Stimulated activated CD8-positive, alpha-beta memory T cell treated with anti-CD3 and anti-CD28 coated beads, Interleukin-12 subunit alpha, Interleukin-12 subunit beta, amount 100 ng/mL, for 24 hours (primary cell): Measurements from ENCODE around the gene RASGRF2.
A peak's percentile ranks its signal among the peaks of the same experiment; 100 is the strongest.

ENCODE experiments used
- DNase-seq: peaks from one replicate; pipeline ENCODE4 v3.0.0-alpha.2; 2020; ENCODE audit errors: extremely low read depth

RASGRF2 gene

GRCh38 chr5:81169924-81170323 lies 209.8 kb downstream of the RASGRF2 start:
- DNase-seq: no peak

GRCh38 chr5:81171769-81172168 lies 211.6 kb downstream of the RASGRF2 start:
- no peak for DNase-seq

GRCh38 chr5:81172710-81173109 lies 212.5 kb downstream of the RASGRF2 start:
- DNase-seq: no peak

- no peak for DNase-seq
Measured at GRCh38 chr5:81177061-81177460, 216.9 kb downstream of the RASGRF2 start.

GRCh38 chr5:81179959-81180358 lies 219.8 kb downstream of the RASGRF2 start:
- DNase-seq: no peak

GRCh38 chr5:81180780-81181460 lies 220.8 kb downstream of the RASGRF2 start:
- no peak for DNase-seq

GRCh38 chr5:81181576-81182316 lies 221.6 kb downstream of the RASGRF2 start:
- DNase-seq: no peak

- no peak for DNase-seq
Measured at GRCh38 chr5:81182396-81183390, 222.5 kb downstream of the RASGRF2 start.

- no peak for DNase-seq
Measured at GRCh38 chr5:81183811-81184748, 223.9 kb downstream of the RASGRF2 start.

GRCh38 chr5:81184749-81185110 lies 224.6 kb downstream of the RASGRF2 start:
- DNase-seq: no peak

- no peak for DNase-seq
Measured at GRCh38 chr5:81187885-81188284, 227.7 kb downstream of the RASGRF2 start.

- DNase-seq: no peak
Measured at GRCh38 chr5:81188962-81189361, 228.8 kb downstream of the RASGRF2 start.

- DNase-seq: no peak
Measured at GRCh38 chr5:81189875-81190498, 229.8 kb downstream of the RASGRF2 start.

GRCh38 chr5:81191726-81192372 lies 231.7 kb downstream of the RASGRF2 start:
- DNase-seq: no peak

- DNase-seq: no peak
Measured at GRCh38 chr5:81192373-81192750, 232.2 kb downstream of the RASGRF2 start.

- DNase-seq: peak; percentile 46
Measured at GRCh38 chr5:81194633-81195334, 234.6 kb downstream of the RASGRF2 start.

- DNase-seq: no peak
Measured at GRCh38 chr5:81195335-81195929, 235.3 kb downstream of the RASGRF2 start.

GRCh38 chr5:81202655-81203054 lies 242.5 kb downstream of the RASGRF2 start:
- no peak for DNase-seq

- DNase-seq: no peak
Measured at GRCh38 chr5:81203729-81204128, 243.6 kb downstream of the RASGRF2 start.
